ENCODE measurements around the gene SETD1B.
"Not testable (repeated sequence)": the region's sequence is repeated elsewhere in the genome, so short reads cannot be mapped to it uniquely, and the experiment has no call there.

The SETD1B gene

DNA sequence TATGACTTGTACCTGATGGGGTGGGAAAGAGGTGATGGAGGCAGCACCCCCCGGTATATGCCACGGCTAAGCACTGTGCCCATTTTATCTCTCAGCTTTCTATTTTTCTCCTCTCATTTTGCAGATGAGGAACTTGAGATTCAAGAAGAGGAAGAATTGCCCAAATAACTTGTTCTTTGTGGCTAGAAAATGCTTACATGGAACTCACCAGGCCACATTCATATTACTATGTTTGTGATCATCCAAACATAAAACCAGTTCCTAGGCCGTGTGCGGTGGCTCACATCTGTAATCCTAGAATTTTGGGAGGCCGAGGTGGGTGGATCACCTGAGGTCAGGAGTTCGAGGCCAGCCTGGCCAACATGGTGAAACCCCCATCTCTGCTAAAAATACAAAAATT is 70.3 kb downstream of the SETD1B start:
- TF ChIP-seq TAF1 (IDR thresholded peaks at IDR 0.05; ENCODE audit: borderline replicate concordance, low read depth, low read length) (no peak), POLR2AphosphoS5 (IDR thresholded peaks at IDR 0.05; ENCODE audit: low read depth, low read length) (no peak), POLR2A (IDR thresholded peaks at IDR 0.05; ENCODE audit: low read depth, low read length) (no peak)
- FAIRE-seq (no peak), DNase-seq (ENCODE audit: insufficient read length) (no peak)

DNA sequence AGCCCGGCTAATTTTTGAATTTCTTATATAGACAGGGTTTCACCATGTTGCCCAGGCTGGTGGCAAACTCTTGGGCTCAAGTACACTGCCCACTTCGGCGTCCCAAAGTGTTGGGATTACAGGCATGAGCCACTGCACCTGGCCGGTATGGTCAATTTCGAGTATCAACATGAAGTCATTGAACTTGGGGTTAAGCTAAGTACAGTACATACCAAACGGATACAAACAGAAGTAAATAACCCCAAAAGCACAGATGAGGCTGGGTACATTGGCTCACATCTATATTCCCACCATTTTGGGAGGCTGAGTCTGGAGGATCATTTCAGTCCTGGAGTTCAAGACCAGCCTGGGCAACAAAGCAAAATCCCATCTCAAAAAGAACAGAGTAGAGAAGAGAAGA is 71.8 kb downstream of the SETD1B start:
- no peak for DNase-seq (ENCODE audit: insufficient read length)
- no peak for FAIRE-seq

DNA sequence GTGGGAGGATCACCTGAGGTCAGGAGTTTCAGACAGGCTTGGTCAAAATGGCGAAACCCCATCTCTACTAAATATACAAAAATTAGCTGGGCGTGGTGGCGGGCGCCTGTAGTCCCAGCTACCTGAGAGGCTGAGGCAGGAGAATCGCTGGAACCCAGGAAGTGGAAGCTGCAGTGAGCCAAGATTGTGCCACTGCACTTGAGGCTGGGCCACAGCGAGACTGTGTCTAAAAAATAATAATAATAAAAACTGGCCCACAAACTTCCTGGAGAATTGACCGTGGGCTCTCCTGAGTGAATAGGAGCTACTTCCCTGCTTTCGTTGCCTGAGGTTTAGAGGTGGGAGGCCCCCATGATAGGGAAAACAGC is 72.3 kb downstream of the SETD1B start:
- FAIRE-seq; DNase-seq (ENCODE audit: insufficient read length): not testable (repeated sequence)

More for the DNA sequence above, 71.8 kb downstream of the SETD1B start:
- TF ChIP-seq POLR2A (IDR thresholded peaks at IDR 0.05; ENCODE audit: low read depth, low read length), result no peak
- no peak for TF ChIP-seq POLR2AphosphoS5 (IDR thresholded peaks at IDR 0.05; ENCODE audit: low read depth, low read length)
- no peak for TF ChIP-seq TAF1 (IDR thresholded peaks at IDR 0.05; ENCODE audit: borderline replicate concordance, low read depth, low read length)

All from GM12892 (cell line).